Thymus (tissue), 11 donors: Measurements from ENCODE around the gene POLRMT. TPM values are rescaled to one million over a fixed set of nuclear protein-coding genes. Genes with fewer than 3 reads are reported as not detected.

Experiments
- DNase-seq, 9 donors: peaks; one replicate each; pipeline ENCODE4 v3.0.0-alpha.2; 2013; ENCODE audit warnings: low spot score in 9 of 9, low read depth in 6 of 9, missing footprints in 1 of 9
- H3K27ac ChIP-seq, 2 donors: one replicate each; pipeline ENCODE4 v1.5.1; 2013; ENCODE audit warnings: control low read depth in 1 of 2, low read depth in 1 of 2, low read length in 1 of 2, mild to moderate bottlenecking in 1 of 2, moderate library complexity in 1 of 2
- H3K27me3 ChIP-seq, 2 donors: one replicate each; pipeline ENCODE4 v1.5.1; 2013; ENCODE audit warnings: low read length in 1 of 2; ENCODE audit not compliant: control insufficient read depth in 2 of 2, insufficient read depth in 1 of 2
- H3K36me3 ChIP-seq, 2 donors: one replicate each; pipeline ENCODE4 v1.5.1; 2013; ENCODE audit warnings: low read length in 1 of 2, mild to moderate bottlenecking in 1 of 2, moderate library complexity in 1 of 2; ENCODE audit not compliant: control insufficient read depth in 2 of 2, insufficient read depth in 2 of 2
- H3K4me1 ChIP-seq, 2 donors: one replicate each; pipeline ENCODE4 v1.5.1; 2013; ENCODE audit warnings: low read length in 2 of 2; ENCODE audit not compliant: control insufficient read depth in 2 of 2, insufficient read depth in 2 of 2
- H3K4me3 ChIP-seq, 2 donors: one replicate each; pipeline ENCODE4 v1.5.1; 2013; ENCODE audit warnings: low read length in 2 of 2, control low read depth in 1 of 2, mild to moderate bottlenecking in 1 of 2
- H3K9me3 ChIP-seq, 2 donors: one replicate each; pipeline ENCODE4 v1.5.1; 2013; ENCODE audit warnings: low read length in 1 of 2, mild to moderate bottlenecking in 1 of 2; ENCODE audit not compliant: control insufficient read depth in 2 of 2, insufficient read depth in 1 of 2
- WGBS: extraction: QIAGEN DNeasy Blood & Tissue Kit; methylation state at CpG from one replicate; pipeline ENCODE4 v1.1.7; 2013; 5-methylcytosine and 5-hydroxymethylcytosine counted together
- polyA plus RNA-seq: library from polyadenylated mRNA; stranded (reverse); fragments of 200-250 nt; gene quantifications from one replicate; pipeline ENCODE4 v1.2.3, GENCODE V29; 2013
- total RNA-seq: library from RNA; stranded (reverse); fragments of 120-200 nt; gene quantifications from one replicate; pipeline ENCODE4 v1.2.4, GENCODE V29; 2013
- donor health status: healthy.

Gene POLRMT
- total and polyA plus RNA-seq, 2 donors, result 37.0 to 130 TPM

DNA sequence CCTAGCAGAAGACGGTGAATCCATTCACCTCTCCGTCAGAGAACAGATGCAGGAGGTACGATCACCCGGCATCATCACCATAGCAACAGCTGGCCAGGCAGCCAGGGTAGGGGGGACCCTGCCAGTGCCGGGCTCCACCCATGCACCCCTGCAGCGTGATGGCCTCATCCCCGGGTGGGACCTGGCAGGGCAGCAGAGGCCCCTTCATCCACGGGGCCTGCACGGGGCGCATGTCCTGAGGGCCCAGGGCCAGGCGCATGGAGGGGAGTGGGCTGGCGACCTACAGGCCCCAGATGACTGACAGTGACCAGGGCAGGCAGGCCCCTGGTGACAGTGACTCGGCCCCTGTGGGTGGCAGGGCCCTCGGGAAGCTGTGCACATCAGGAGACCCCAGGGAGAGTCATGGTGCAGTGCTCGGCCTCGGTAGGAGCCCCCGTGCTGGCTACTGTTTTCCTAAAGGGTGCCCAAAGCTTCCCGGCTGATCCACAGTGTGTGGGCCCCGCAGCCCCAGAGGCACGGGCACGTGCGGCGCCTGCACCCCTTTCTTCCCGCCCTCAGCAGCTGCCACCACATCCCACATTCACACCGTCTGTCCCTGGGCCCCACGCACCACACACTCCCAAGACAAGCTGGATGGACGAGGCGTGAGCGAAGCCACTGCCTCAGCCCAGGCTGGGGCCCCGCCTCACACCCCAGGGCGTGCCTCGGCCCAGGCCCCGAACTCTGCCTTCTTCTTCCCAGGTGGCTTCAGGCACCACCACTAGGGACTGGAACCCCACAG is 24.9 kb upstream of the POLRMT start:
- Histone ChIP-seq H3K27me3 (no peaks in the 10 kb centered on the region), H3K4me3 (no peak overlapping the region), H3K4me1 (peaks cover 18 to 27% of the 10 kb centered on the region in 2 donors), H3K9me3 (no peaks in the 10 kb centered on the region), H3K27ac (no peak overlapping the region), H3K36me3 (peaks cover 33 to 45% of the 10 kb centered on the region in 2 donors)
- DNase-seq, result no peak
- 95% methylated on average over 33 of the region's 33 CpGs for WGBS

DNA sequence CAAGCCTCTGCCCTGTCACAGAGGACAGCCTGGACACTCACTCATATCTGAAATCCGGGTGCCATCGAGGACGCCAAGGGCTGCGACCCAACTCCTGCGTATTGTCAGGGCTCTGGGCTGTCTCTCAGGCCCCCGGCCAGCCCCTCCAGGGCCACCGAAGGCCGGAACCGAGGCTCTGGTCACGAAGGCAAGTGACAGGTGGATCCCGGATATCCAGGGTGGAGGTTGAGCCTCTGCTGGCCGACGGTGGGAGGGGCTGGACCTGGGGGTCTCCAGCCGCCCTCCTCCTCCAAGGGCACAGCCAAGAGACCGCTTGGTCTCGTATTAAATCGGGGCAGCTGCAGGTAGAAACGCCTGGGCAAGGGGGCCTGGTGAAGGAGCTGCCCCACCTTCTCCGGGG is 24.3 kb upstream of the POLRMT start:
- H3K4me3 ChIP-seq, result no peak overlapping the region
- WGBS, result 96% methylated on average over 19 of the region's 19 CpGs
- H3K27ac ChIP-seq, result no peak overlapping the region
- H3K4me1 ChIP-seq, result peaks cover 18 to 27% of the 10 kb centered on the region in 2 donors
- DNase-seq, result no peak
- no peaks in the 10 kb centered on the region for H3K9me3 ChIP-seq
- peaks cover 38 to 51% of the 10 kb centered on the region in 2 donors for H3K36me3 ChIP-seq
- no peaks in the 10 kb centered on the region for H3K27me3 ChIP-seq

DNA sequence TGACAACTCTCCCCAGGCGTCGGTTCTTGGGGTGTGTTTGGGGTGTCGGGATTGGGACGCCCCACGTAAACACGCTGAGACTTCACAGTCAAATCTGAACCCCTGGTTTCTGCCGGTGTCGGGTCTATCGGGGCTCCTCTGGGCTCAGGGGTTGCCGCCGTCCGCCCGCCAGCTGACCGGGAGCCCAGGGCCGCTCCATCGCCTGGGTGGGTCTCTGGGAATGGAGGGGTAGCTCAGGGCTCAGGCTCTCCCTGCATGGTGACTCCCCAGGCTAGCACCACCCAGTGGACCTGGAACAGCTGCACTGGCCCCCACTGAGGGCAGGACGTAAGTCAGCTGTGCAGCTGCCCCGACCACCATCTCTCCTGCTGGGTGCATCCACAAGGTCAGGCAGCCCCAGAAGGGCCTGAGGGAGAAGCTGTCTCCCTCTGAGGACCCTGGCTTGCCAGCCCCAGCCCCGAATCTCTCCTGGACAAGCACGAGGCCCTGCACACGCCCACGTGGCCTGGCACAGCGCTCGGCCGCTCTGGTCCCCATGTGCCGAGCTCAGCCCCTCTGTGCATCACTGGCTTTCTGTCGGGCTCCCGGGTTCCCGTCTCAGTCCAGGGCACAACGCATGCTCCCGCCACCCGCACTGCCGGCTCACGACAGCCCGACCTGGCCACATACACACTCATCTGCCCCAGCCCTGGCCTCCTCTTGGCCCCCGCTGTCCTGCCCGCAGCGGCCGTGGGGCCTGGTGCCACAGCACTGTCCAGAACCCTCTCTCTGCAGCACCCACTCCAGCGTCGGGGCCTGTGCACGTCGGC is 23.6 kb upstream of the POLRMT start:
- no peak for DNase-seq
- 96% methylated on average over 43 of the region's 43 CpGs for WGBS
- H3K4me3 ChIP-seq, result no peak overlapping the region
- H3K27me3 ChIP-seq, result no peaks in the 10 kb centered on the region
- H3K36me3 ChIP-seq, result peaks cover 44 to 58% of the 10 kb centered on the region in 2 donors
- no peaks in the 10 kb centered on the region for H3K9me3 ChIP-seq
- H3K4me1 ChIP-seq, result peaks cover 18 to 25% of the 10 kb centered on the region in 2 donors
- no peak overlapping the region for H3K27ac ChIP-seq

DNA sequence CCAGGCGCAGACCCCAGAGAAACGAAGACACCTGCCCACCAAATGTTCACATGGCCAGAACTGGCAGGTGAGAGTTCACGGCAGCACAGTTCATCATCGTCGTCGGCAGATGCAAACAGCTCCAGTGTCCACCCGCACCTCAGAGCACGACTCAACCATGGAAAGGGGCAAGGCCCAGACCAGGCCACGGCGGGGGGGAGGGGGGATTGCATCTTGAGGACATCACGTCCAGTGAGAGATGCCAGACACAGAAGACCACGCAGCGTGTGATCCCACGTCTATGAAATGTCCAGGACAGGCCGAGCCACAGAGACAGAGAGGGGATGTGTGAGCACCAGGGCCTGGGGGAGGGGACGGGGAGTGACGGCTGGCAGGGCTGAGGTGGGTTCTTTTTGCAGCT is 22.4 kb upstream of the POLRMT start:
- H3K27me3 ChIP-seq, result no peaks in the 10 kb centered on the region
- H3K27ac ChIP-seq, result no peak overlapping the region
- peaks cover 9 to 13% of the 10 kb centered on the region in 2 donors for H3K4me1 ChIP-seq
- H3K9me3 ChIP-seq, result no peaks in the 10 kb centered on the region
- WGBS, result 96% methylated on average over 17 of the region's 17 CpGs
- no peak overlapping the region for H3K4me3 ChIP-seq
- DNase-seq, result no peak
- H3K36me3 ChIP-seq, result peaks cover 54 to 71% of the 10 kb centered on the region in 2 donors

DNA sequence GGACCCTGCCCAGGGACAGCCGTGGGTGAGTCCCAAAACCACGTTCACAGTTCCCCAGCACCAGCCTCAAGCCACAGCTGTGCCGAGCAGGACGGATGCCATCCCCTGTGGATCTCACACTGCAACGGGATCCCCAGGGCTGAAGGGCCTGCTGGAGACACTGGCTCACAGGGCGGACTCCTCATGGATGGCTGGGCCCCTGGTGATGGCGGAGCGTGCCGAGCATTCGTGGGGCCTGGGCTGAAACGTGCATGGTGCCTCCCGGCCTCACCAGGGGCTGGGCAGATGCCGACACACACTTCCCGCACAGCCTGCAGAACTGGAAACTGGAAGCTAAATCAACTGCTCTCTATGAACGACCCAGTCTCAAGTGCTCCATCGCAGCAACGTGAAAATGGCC is 20.1 kb upstream of the POLRMT start:
- no peak overlapping the region for H3K4me3 ChIP-seq
- 98% methylated on average over 17 of the region's 17 CpGs for WGBS
- no peaks in the 10 kb centered on the region for H3K4me1 ChIP-seq
- peaks cover 63 to 84% of the 10 kb centered on the region in 2 donors for H3K36me3 ChIP-seq
- no peak overlapping the region for H3K27ac ChIP-seq
- no peaks in the 10 kb centered on the region for H3K9me3 ChIP-seq
- H3K27me3 ChIP-seq, result no peaks in the 10 kb centered on the region
- no peak for DNase-seq

DNA sequence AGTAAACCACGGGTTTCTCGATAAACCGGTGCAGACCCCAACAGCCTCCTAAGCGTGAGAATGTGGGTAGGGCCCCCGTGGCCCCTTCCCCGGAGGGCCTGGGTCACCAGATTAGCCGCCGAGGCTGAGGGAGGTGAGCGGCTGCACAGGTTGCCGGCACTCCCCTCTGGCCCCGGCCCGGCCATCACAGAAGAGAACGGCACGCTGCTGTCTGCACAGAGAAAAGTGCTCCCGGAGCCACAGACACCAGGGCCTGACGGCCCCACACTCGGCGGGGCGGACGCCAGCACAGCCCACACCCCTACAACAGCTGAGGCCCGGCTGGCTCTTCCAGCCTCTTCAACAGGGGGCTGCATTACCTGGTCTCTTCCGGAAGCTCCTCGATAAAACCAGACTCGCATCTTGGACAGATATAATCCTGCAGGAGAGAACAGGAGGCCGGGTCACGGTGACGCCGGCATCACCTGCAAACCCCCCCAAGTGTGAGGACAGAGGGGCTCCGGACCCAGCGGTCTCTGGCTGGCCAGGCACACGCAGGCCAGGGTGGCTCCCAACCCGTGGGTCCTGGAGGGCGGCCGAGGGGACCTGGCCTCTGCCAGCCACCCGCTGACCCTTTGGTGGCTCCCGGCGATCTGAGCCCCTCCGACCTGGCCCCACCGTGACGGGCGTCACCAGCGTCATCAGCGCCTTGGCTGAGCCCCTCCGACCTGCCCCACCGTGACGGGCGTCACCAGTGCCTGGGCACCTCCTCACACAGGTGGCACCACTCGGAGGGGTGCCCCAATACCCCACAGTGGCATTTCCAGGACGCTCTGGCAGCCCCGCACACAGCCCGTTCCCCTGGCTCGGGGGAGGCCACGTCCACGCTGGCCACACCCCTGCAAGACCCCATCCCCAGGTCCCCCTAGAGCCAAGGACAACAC is 19.4 kb upstream of the POLRMT start:
- DNase-seq, result no peak
- no peak overlapping the region for H3K27ac ChIP-seq
- WGBS, result 96% methylated on average over 54 of the region's 54 CpGs
- H3K9me3 ChIP-seq, result no peaks in the 10 kb centered on the region
- H3K4me1 ChIP-seq, result no peaks in the 10 kb centered on the region
- H3K27me3 ChIP-seq, result no peaks in the 10 kb centered on the region
- no peak overlapping the region for H3K4me3 ChIP-seq
- peaks cover 62 to 84% of the 10 kb centered on the region in 2 donors for H3K36me3 ChIP-seq

DNA sequence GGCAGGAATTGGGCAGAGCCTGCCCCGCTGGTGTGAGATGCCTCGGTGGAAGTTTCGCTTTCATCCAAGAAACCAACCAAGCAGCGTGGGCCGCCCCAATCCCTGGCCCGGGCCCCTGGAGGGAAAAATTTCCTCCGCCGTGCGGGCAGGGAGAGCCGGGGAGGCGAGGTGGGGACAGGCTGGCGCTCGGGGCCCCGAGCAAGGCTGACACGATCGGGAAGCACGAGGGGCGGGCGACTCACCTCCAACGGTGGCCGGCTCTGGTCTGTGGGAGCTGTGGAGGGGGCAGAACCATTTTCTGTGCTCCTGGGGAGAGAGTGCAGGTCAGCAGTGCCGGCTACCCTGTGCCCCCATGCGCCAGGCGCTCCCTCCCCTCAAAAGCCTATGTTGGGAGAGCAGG is 18.7 kb upstream of the POLRMT start:
- no peak for DNase-seq

DNA sequence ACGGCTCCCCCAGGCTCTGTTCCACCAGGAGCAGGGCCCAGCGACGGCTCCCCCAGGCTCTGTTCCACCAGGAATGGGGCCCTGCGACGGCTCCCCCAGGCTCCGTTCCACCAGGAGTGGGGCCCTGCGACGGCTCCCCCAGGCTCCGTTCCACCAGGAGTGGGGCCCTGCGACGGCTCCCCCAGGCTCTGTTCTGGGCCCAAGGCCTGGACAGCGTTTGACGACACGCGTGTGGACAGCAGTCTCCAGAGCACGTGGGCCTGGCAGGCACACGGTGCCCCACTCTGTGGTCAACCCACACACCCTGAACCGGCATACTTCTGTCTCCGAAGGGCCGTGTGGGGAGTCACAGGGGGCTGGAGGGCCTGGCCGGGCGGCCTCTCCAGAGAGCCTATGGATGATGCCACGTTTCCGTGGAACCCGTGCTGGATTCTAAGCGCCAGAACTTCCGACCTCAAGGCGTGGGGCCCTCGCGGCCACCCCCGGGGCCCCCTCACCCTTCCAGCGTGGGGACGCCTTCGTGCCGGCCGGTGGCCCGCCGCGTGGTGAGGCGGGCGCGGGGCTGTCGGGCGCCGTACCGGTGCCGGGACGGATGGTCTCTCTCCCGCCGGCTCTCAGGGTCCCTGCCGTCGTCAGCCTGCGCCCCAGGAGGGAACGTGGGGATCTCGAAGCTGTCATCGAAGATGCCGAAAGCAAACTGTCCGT is 17.9 kb upstream of the POLRMT start:
- H3K36me3 ChIP-seq, result peaks cover 65 to 89% of the 10 kb centered on the region in 2 donors
- WGBS, result 97% methylated on average over 58 of the region's 58 CpGs
- H3K9me3 ChIP-seq, result no peaks in the 10 kb centered on the region
- H3K27ac ChIP-seq, result no peak overlapping the region
- no peaks in the 10 kb centered on the region for H3K27me3 ChIP-seq
- DNase-seq, result no peak
- H3K4me1 ChIP-seq, result no peaks in the 10 kb centered on the region
- H3K4me3 ChIP-seq, result no peak overlapping the region

More for the DNA sequence above, 18.7 kb upstream of the POLRMT start:
- H3K9me3 ChIP-seq, result no peaks in the 10 kb centered on the region
- WGBS, result 93% methylated on average over 24 of the region's 24 CpGs
- no peak overlapping the region for H3K4me3 ChIP-seq
- no peaks in the 10 kb centered on the region for H3K4me1 ChIP-seq
- peaks cover 62 to 84% of the 10 kb centered on the region in 2 donors for H3K36me3 ChIP-seq
- H3K27ac ChIP-seq, result no peak overlapping the region
- no peaks in the 10 kb centered on the region for H3K27me3 ChIP-seq
